HepG2 (cell line): Measurements from ENCODE around the gene RASAL3. TPM values are rescaled to one million over a fixed set of nuclear protein-coding genes. Genes with fewer than 3 reads are reported as not detected.
"Not testable (repeated sequence)": the region's sequence is repeated elsewhere in the genome, so short reads cannot be mapped to it uniquely, and the experiment has no call there.

Source experiments
- ATAC-seq: fragments of 200-7000 bp; cut with Tn5 transposase; 3 replicates; pipeline ENCODE4 v1.9.1; 2020; ENCODE audit warnings: mild to moderate bottlenecking, moderate library complexity
- BruUV-seq: library from RNA; stranded (reverse); fragments of 400-500 nt; replicated peaks from 2 replicates; lab custom pipeline; 2021; lab: Mats Ljungman, UMichigan
- CTCF ChIA-PET: fragments of 300-600 bp; formaldehyde crosslinking; extraction: SDS; loops from one replicate; lab custom pipeline; 2021; ENCODE audit warnings: low total read pairs, inconsistent platforms, low intra/inter-chr PET ratio; lab: Yijun Ruan, JAX
- POLR2A ChIA-PET: fragments of 350-600 bp; sonication (Branson Sonifier 250); formaldehyde crosslinking; loops from one replicate; lab custom pipeline; 2020; ENCODE audit warnings: antibody characterized with exemption, inconsistent platforms; lab: Yijun Ruan, JAX
- DNase-seq: peaks from one replicate; pipeline ENCODE4 v3.0.0-alpha.2; 2015; ENCODE audit warnings: low spot score
- FAIRE-seq: peaks from 3 replicates; lab custom pipeline; 2011; peaks lifted over from hg19 to GRCh38; lab: Jason Lieb, UNC
- H2AFZ ChIP-seq: one replicate; pipeline ENCODE4 v1.6.1; 2011; ENCODE audit warnings: low read length, inconsistent platforms
- H3K27ac ChIP-seq: fragments of 300-600 bp; 3 replicates; pipeline ENCODE4 v1.8.0; 2011; ENCODE audit warnings: mixed run types, mild to moderate bottlenecking, mixed read lengths, low read length, inconsistent platforms; ENCODE audit not compliant: insufficient read depth; ENCODE audit errors: extremely low read length
- H3K27me3 ChIP-seq, 2 experiments: fragments of 200-600 bp in 1 of 2; 2 replicates in 1 of 2; 3 replicates in 1 of 2; pipeline versions ENCODE4 v1.6.0 to v1.8.0; 2011; ENCODE audit warnings: low read length in 2 of 2, mild to moderate bottlenecking in 2 of 2, moderate library complexity in 2 of 2, inconsistent platforms in 1 of 2; ENCODE audit not compliant: insufficient read depth in 2 of 2, control insufficient read depth in 1 of 2
- H3K36me3 ChIP-seq, 2 experiments: fragments of 200-600 bp in 1 of 2; replicated peaks in 1 of 2; 2 replicates in 1 of 2; 3 replicates in 1 of 2; pipeline versions ENCODE4 v1.5.1 to v1.8.0; 2011; ENCODE audit warnings: low read length in 2 of 2, inconsistent platforms in 1 of 2; ENCODE audit not compliant: insufficient read depth in 2 of 2, control insufficient read depth in 1 of 2
- H3K4me1 ChIP-seq: 2 replicates; pipeline ENCODE4 v1.5.1; 2012; ENCODE audit warnings: low read length, inconsistent platforms; ENCODE audit not compliant: insufficient read depth
- H3K4me2 ChIP-seq: 2 replicates; pipeline ENCODE4 v1.6.0; 2011; ENCODE audit warnings: low read depth, low read length, inconsistent platforms
- H3K4me3 ChIP-seq, 3 experiments: fragments of 200-600 bp in 1 of 3; sonication (generic), shearing (Covaris generic) in 1 of 3; replicated peaks in 1 of 3; 2 replicates each; pipeline ENCODE4 v1.5.1; 2011 to 2016; ENCODE audit warnings: low read length in 3 of 3, inconsistent platforms in 2 of 3, low read depth in 2 of 3, mild to moderate bottlenecking in 2 of 3, control low read depth in 1 of 3, mixed read lengths in 1 of 3; ENCODE audit not compliant: insufficient read depth in 1 of 3
- H3K79me2 ChIP-seq: one replicate; pipeline ENCODE4 v1.6.1; 2011; ENCODE audit warnings: low read length, inconsistent platforms; ENCODE audit not compliant: insufficient read depth
- H3K9ac ChIP-seq: 2 replicates; pipeline ENCODE4 v1.6.0; 2011; ENCODE audit warnings: mild to moderate bottlenecking, low read depth, low read length, inconsistent platforms; ENCODE audit not compliant: insufficient read depth
- H3K9me3 ChIP-seq: 2 replicates; pipeline ENCODE4 v1.5.1; 2012; ENCODE audit warnings: mild to moderate bottlenecking, low read length
- H4K20me1 ChIP-seq: 2 replicates; pipeline ENCODE4 v1.6.0; 2011; ENCODE audit warnings: inconsistent platforms, mild to moderate bottlenecking, low read length, moderate library complexity; ENCODE audit not compliant: insufficient read depth
- BRCA1 ChIP-seq: sonication (generic); formaldehyde crosslinking; IDR thresholded peaks from 2 replicates; pipeline ENCODE4 v1.4.0; 2020; ENCODE audit warnings: missing genetic modification reagents
- CENPT ChIP-seq: sonication (generic); formaldehyde crosslinking; IDR thresholded peaks from 2 replicates; pipeline ENCODE4 v1.8.0; 2022; ENCODE audit warnings: low read depth, mild to moderate bottlenecking, moderate library complexity, missing genetic modification reagents
- DMTF1 ChIP-seq: sonication (generic); formaldehyde crosslinking; IDR thresholded peaks from 2 replicates; pipeline ENCODE4 v1.4.0; 2020; ENCODE audit warnings: mild to moderate bottlenecking, missing genetic modification reagents
- FOXC1 ChIP-seq: sonication (generic); formaldehyde crosslinking; IDR thresholded peaks from 2 replicates; pipeline ENCODE4 v1.8.0; 2022; ENCODE audit warnings: mild to moderate bottlenecking, missing genetic modification reagents, borderline replicate concordance
- HMG20A ChIP-seq: IDR thresholded peaks from 2 replicates; pipeline ENCODE4 v1.6.1; 2016; ENCODE audit warnings: borderline replicate concordance
- HNRNPH1 ChIP-seq: fragments of 200-400 bp; formaldehyde crosslinking; optimal IDR thresholded peaks from 2 replicates; pipeline ENCODE3; 2017; ENCODE audit warnings: mild to moderate bottlenecking, low read depth, low read length
- HOXD1 ChIP-seq: sonication (generic); formaldehyde crosslinking; IDR thresholded peaks from 2 replicates; pipeline ENCODE4 v1.5.0; 2020; ENCODE audit warnings: missing genetic modification reagents
- MLLT10 ChIP-seq: sonication (generic); formaldehyde crosslinking; IDR thresholded peaks from 2 replicates; pipeline ENCODE4 v1.4.0; 2020; ENCODE audit warnings: missing genetic modification reagents
- NR2C2 ChIP-seq: sonication (generic); formaldehyde crosslinking; IDR thresholded peaks from 2 replicates; pipeline ENCODE4 v1.4.0; 2020; ENCODE audit warnings: missing genetic modification reagents, mild to moderate bottlenecking, moderate library complexity, borderline replicate concordance
- NRL ChIP-seq: sonication (generic); formaldehyde crosslinking; IDR thresholded peaks from 2 replicates; pipeline ENCODE4 v1.5.0; 2020; ENCODE audit warnings: missing genetic modification reagents, mild to moderate bottlenecking, moderate library complexity, borderline replicate concordance
- PBX3 ChIP-seq: sonication (generic); formaldehyde crosslinking; IDR thresholded peaks from 2 replicates; pipeline ENCODE4 v1.8.1; 2023; ENCODE audit warnings: missing genetic modification reagents, inconsistent platforms, borderline replicate concordance
- TARDBP ChIP-seq: sonication (generic); formaldehyde crosslinking; IDR thresholded peaks from 2 replicates; pipeline ENCODE4 v1.8.0; 2022; ENCODE audit warnings: mild to moderate bottlenecking, missing genetic modification reagents
- TBL1XR1 ChIP-seq: fragments of 150-350 bp; IDR thresholded peaks from 2 replicates; pipeline ENCODE4 v1.6.1; 2014; ENCODE audit warnings: borderline replicate concordance, low read length; ENCODE audit not compliant: partially characterized antibody
- TP53 ChIP-seq: sonication (generic); formaldehyde crosslinking; conservative IDR thresholded peaks from 2 replicates; pipeline ENCODE4 v1.4.0; 2020; ENCODE audit warnings: missing genetic modification reagents
- U2AF1 ChIP-seq: fragments of 200-400 bp; formaldehyde crosslinking; optimal IDR thresholded peaks from 2 replicates; pipeline ENCODE3; 2017; ENCODE audit warnings: mild to moderate bottlenecking, low read depth, low read length
- WIZ ChIP-seq: sonication (generic); formaldehyde crosslinking; IDR thresholded peaks from 2 replicates; pipeline ENCODE4 v1.5.1; 2020; ENCODE audit warnings: mild to moderate bottlenecking, missing genetic modification reagents
- ZNF362 ChIP-seq: sonication (generic); formaldehyde crosslinking; IDR thresholded peaks from 2 replicates; pipeline ENCODE4 v1.4.0; 2020; ENCODE audit warnings: missing genetic modification reagents, mild to moderate bottlenecking, borderline replicate concordance
- ZNF605 ChIP-seq: sonication (generic); formaldehyde crosslinking; IDR thresholded peaks from 2 replicates; pipeline ENCODE4 v1.8.0; 2022; ENCODE audit warnings: mild to moderate bottlenecking, missing genetic modification reagents
- ZNF747 ChIP-seq: sonication (generic); formaldehyde crosslinking; IDR thresholded peaks from 2 replicates; pipeline ENCODE4 v1.8.1; 2023; ENCODE audit warnings: missing genetic modification reagents, mild to moderate bottlenecking, borderline replicate concordance
- WGBS: methylation state at CpG from one replicate; pipeline ENCODE4 v1.1.6; 2017; ENCODE audit warnings: low lambda C conversion rate; 5-methylcytosine and 5-hydroxymethylcytosine counted together
- in situ Hi-C: cut with HindIII; loops from 2 replicates; pipeline ENCODE4 v1.10.0; 2017; ENCODE audit warnings: low pct_unique_long_range_greater_than_20kb; ENCODE audit not compliant: extremely low pct_ligation_motif_present
- intact Hi-C: fragments of 100-400 bp; cut with micrococcal nuclease; formaldehyde crosslinking; loops from one replicate; pipeline ENCODE4 v1.10.0; 2022; ENCODE audit not compliant: unreplicated experiment
- polyA plus RNA-seq, 8 experiments: library from polyadenylated mRNA; depleted of rRNA in 3 of 8; stranded (reverse) in 7 of 8; unstranded in 1 of 8; fragments of >200 nt; fragmentation: Illumina TruSeq in 4 of 8; extraction: Trizol in 4 of 8; gene quantifications; 2 replicates each; pipeline versions ENCODE4 v1.2.1 to v1.2.3, GENCODE V29; 2011 to 2016; ENCODE audit warnings: low read depth in 4 of 8, missing spikeins in 1 of 8, mixed read lengths in 1 of 8; ENCODE audit not compliant: insufficient read depth in 1 of 8
- total RNA-seq, 5 experiments: library from RNA; depleted of rRNA; stranded (reverse); fragments of >200 nt; fragmentation: Illumina TruSeq; extraction: Trizol; gene quantifications; 2 replicates each; pipeline ENCODE4 v1.2.3, GENCODE V29; 2016; ENCODE audit warnings: low read depth in 1 of 5

Gene RASAL3
- total and polyA plus RNA-seq, 2 of the 13 experiments (the other 11 are each of a cell fraction or from before 2014, with no cell fraction given) = not detected

GRCh38 chr19:15487038-15487437 is 22.7 kb upstream of the RASAL3 start:
- no peaks in the 10 kb centered on the region for H3K9me3 ChIP-seq
- intact Hi-C loops = no loop called here
- CTCF ChIA-PET = no interaction called here

GRCh38 chr19:15485768-15486167 is 21.4 kb upstream of the RASAL3 start:
- peaks cover 13% of the 10 kb centered on the region for H3K4me1 ChIP-seq
- H3K9ac ChIP-seq, H3K27me3 ChIP-seq, intact Hi-C loops, DNase-seq, CTCF ChIA-PET, H3K4me3 ChIP-seq, H3K9me3 ChIP-seq, H3K27ac ChIP-seq, ATAC-seq, H3K79me2 ChIP-seq, H2AFZ ChIP-seq, BruUV-seq, H3K36me3 ChIP-seq, in situ Hi-C loops, FAIRE-seq, POLR2A ChIA-PET, H4K20me1 ChIP-seq, H3K4me2 ChIP-seq: not testable (repeated sequence)
- WGBS = 69% methylated on average over 5 of the region's 5 CpGs

More at GRCh38 chr19:15487038-15487437, 22.7 kb upstream of the RASAL3 start:
- Histone ChIP-seq H4K20me1 (no peaks in the 10 kb centered on the region), H3K36me3 (no peaks in the 10 kb centered on the region), H3K79me2 (no peaks in the 10 kb centered on the region), H3K27ac (no peak overlapping the region), H3K4me1 (peaks cover 13% of the 10 kb centered on the region), H3K9ac (no peak overlapping the region), H3K4me3 (no peak overlapping the region), H3K4me2 (no peak overlapping the region), H3K27me3 (no peaks in the 10 kb centered on the region), H2AFZ (no peak overlapping the region)
- in situ Hi-C loops = no loop called here
- no TSS peak for BruUV-seq
- POLR2A ChIA-PET = no interaction called here
- no peak for TF ChIP-seq MLLT10 (CRISPR knock-in tag)
- TF ChIP-seq U2AF1 = no peak
- TF ChIP-seq CENPT (CRISPR knock-in tag) = no peak
- TF ChIP-seq ZNF362 (CRISPR knock-in tag) = no peak
- TF ChIP-seq DMTF1 = no peak
- TF ChIP-seq WIZ = no peak
- TF ChIP-seq HOXD1 (CRISPR knock-in tag) = no peak
- no peak for TF ChIP-seq PBX3 (CRISPR knock-in tag)
- TF ChIP-seq BRCA1 (CRISPR knock-in tag) = no peak
- TF ChIP-seq ZNF747 (CRISPR knock-in tag) = no peak
- TF ChIP-seq FOXC1 (CRISPR knock-in tag) = no peak
- TF ChIP-seq TARDBP (CRISPR knock-in tag) = no peak
- TF ChIP-seq NR2C2 = no peak
- TF ChIP-seq NRL (CRISPR knock-in tag) = no peak
- no peak for TF ChIP-seq HNRNPH1
- TF ChIP-seq ZNF605 (CRISPR knock-in tag) = no peak
- TF ChIP-seq TBL1XR1 = no peak
- TF ChIP-seq HMG20A (CRISPR knock-in tag) = no peak
- no peak for TF ChIP-seq TP53 (CRISPR knock-in tag)
- 53% methylated on average over 4 of the region's 4 CpGs for WGBS
- DNase-seq = no peak
- no peak for FAIRE-seq
- ATAC-seq = no peak
